Urothelium cell line (cell line): ENCODE data around the gene MCTP2.
A peak's percentile ranks its signal among the peaks of the same experiment; 100 is the strongest.

Experiments used
- DNase-seq: peaks from one replicate; pipeline ENCODE4 v3.0.0; 2011; ENCODE audit warnings: low spot score, mixed read lengths
- FAIRE-seq: peaks from 2 replicates; lab custom pipeline; 2011; peaks lifted over from hg19 to GRCh38; lab: Jason Lieb, UNC

The MCTP2 gene

GRCh38 chr15:94259121-94259751, 27.9 kb downstream of the MCTP2 start:
- DNase-seq, result no peak
- FAIRE-seq, result no peak

GRCh38 chr15:94259863-94260262, 28.5 kb downstream of the MCTP2 start:
- no peak for FAIRE-seq

GRCh38 chr15:94262201-94262600, 30.8 kb downstream of the MCTP2 start:
- DNase-seq, result no peak
- FAIRE-seq, result no peak

More at GRCh38 chr15:94259863-94260262, 28.5 kb downstream of the MCTP2 start:
- DNase-seq, result no peak

- DNase-seq (no peak), FAIRE-seq (no peak)
These were observed 32.2 kb downstream of the MCTP2 start for GRCh38 chr15:94263341-94264273.

- no peak for DNase-seq
- FAIRE-seq, result no peak
These were observed 33.6 kb downstream of the MCTP2 start for GRCh38 chr15:94265009-94265408.

- FAIRE-seq (no peak), DNase-seq (no peak)
These were observed 34.6 kb downstream of the MCTP2 start for GRCh38 chr15:94265982-94266381.

- DNase-seq, result no peak
- FAIRE-seq, result no peak
These were observed 35.4 kb downstream of the MCTP2 start for GRCh38 chr15:94266789-94267188.

- DNase-seq, result no peak
- no peak for FAIRE-seq
These were observed 38.6 kb downstream of the MCTP2 start for GRCh38 chr15:94269954-94270353.

GRCh38 chr15:94270570-94270969, 39.2 kb downstream of the MCTP2 start:
- FAIRE-seq (peak; percentile 55), DNase-seq (no peak)

GRCh38 chr15:94272251-94272898, 41.0 kb downstream of the MCTP2 start:
- DNase-seq (no peak), FAIRE-seq (no peak)

GRCh38 chr15:94273826-94274225, 42.5 kb downstream of the MCTP2 start:
- FAIRE-seq (no peak), DNase-seq (no peak)

- no peak for FAIRE-seq
- no peak for DNase-seq
These were observed 43.4 kb downstream of the MCTP2 start for GRCh38 chr15:94274745-94275144.

- DNase-seq (no peak), FAIRE-seq (no peak)
These were observed 46.1 kb downstream of the MCTP2 start for GRCh38 chr15:94277485-94277884.

- no peak for FAIRE-seq
- DNase-seq, result no peak
These were observed 48.4 kb downstream of the MCTP2 start for GRCh38 chr15:94279736-94280135.

GRCh38 chr15:94280301-94280700, 48.9 kb downstream of the MCTP2 start:
- no peak for FAIRE-seq
- DNase-seq, result no peak

GRCh38 chr15:94282269-94283250, 51.2 kb downstream of the MCTP2 start:
- no peak for DNase-seq
- FAIRE-seq, result no peak

- DNase-seq (no peak), FAIRE-seq (no peak)
These were observed 55.2 kb downstream of the MCTP2 start for GRCh38 chr15:94286583-94286982.

GRCh38 chr15:94287794-94288246, 56.5 kb downstream of the MCTP2 start:
- FAIRE-seq, result no peak
- DNase-seq, result no peak

- DNase-seq, result no peak
- no peak for FAIRE-seq
These were observed 59.4 kb downstream of the MCTP2 start for GRCh38 chr15:94290730-94291129.
